Thyroid gland (tissue), 4 donors: ENCODE results near the gene SPOCK1.

ENCODE experiments used
- CTCF ChIP-seq, 6 experiments: fragments of 200-600 bp in 3 of 6; fragments of 450-650 bp in 3 of 6; sonication (generic) in 3 of 6; IDR thresholded peaks; one replicate each; pipeline ENCODE4 v1.5.1; 2016 to 2019; ENCODE audit warnings: antibody characterized with exemption in 6 of 6, mild to moderate bottlenecking in 2 of 6, inconsistent platforms in 1 of 6, moderate library complexity in 1 of 6
- POLR2A ChIP-seq, 2 donors: fragments of 450-650 bp; IDR thresholded peaks; one replicate each; pipeline ENCODE4 v1.6.1; 2017; ENCODE audit warnings: antibody characterized with exemption in 2 of 2, mild to moderate bottlenecking in 2 of 2, moderate library complexity in 1 of 2

- TF ChIP-seq CTCF (IDR thresholded peaks at IDR 0.05) (no peak), POLR2A (IDR thresholded peaks at IDR 0.05) (no peak)
Measured at GRCh38 chr5:137268646-137269045, 230.5 kb downstream of the SPOCK1 start.
